Measurements from ENCODE around the gene SYDE1.

Gene SYDE1

GRCh38 chr19:15104411-15104810 lies 2.8 kb upstream of the SYDE1 start:
- Mint-ChIP-seq H3K27ac (no peak overlapping the region), H3K9me3 (peaks cover 26% of the 10 kb centered on the region), H3K4me3 (peak overlapping the region; percentile 62 to 77 (median 73)), H3K4me1 (peaks cover 10% of the 10 kb centered on the region), H3K36me3 (ENCODE audit: low read depth) (peaks cover 8% of the 10 kb centered on the region), H3K27me3 (ENCODE audit: low read depth) (peaks cover 10% of the 10 kb centered on the region)
- no peak for TF ChIP-seq CTCF (IDR thresholded peaks at IDR 0.05; ENCODE audit: unreplicated experiment in 3 of 3)

GRCh38 chr19:15105044-15105443 lies 2.2 kb upstream of the SYDE1 start:
- H3K9me3 Mint-ChIP-seq: peaks cover 26% of the 10 kb centered on the region
- H3K27ac Mint-ChIP-seq: no peak overlapping the region
- H3K27me3 Mint-ChIP-seq (ENCODE audit: low read depth): peaks cover 9% of the 10 kb centered on the region
- no peak for TF ChIP-seq CTCF (IDR thresholded peaks at IDR 0.05; ENCODE audit: unreplicated experiment in 3 of 3)
- H3K36me3 Mint-ChIP-seq (ENCODE audit: low read depth): peaks cover 8% of the 10 kb centered on the region
- peak overlapping the region; percentile 47 to 77 (median 73) for H3K4me3 Mint-ChIP-seq
- H3K4me1 Mint-ChIP-seq: peaks cover 10% of the 10 kb centered on the region

- no peak for TF ChIP-seq CTCF (IDR thresholded peaks at IDR 0.05; ENCODE audit: unreplicated experiment in 3 of 3)
- Mint-ChIP-seq H3K9me3 (peaks cover 18% of the 10 kb centered on the region), H3K36me3 (ENCODE audit: low read depth) (peaks cover 30% of the 10 kb centered on the region), H3K27me3 (ENCODE audit: low read depth) (peaks cover 3% of the 10 kb centered on the region), H3K4me1 (peaks cover 10% of the 10 kb centered on the region), H3K27ac (peak overlapping the region; percentile 73 to 85 (median 79)), H3K4me3 (peak overlapping the region; percentile 84 to 91 (median 87))
These were observed 1.1 kb downstream of the SYDE1 start for GRCh38 chr19:15108145-15108844.

- H3K27me3 Mint-ChIP-seq (ENCODE audit: low read depth): no peaks in the 10 kb centered on the region
- H3K36me3 Mint-ChIP-seq (ENCODE audit: low read depth): peaks cover 31% of the 10 kb centered on the region
- H3K9me3 Mint-ChIP-seq: peaks cover 12% of the 10 kb centered on the region
- no peak for TF ChIP-seq CTCF (IDR thresholded peaks at IDR 0.05; ENCODE audit: unreplicated experiment in 3 of 3)
- peak overlapping the region; percentile 84 to 91 (median 87) for H3K4me3 Mint-ChIP-seq
- peak overlapping the region; percentile 73 to 85 (median 79) for H3K27ac Mint-ChIP-seq
- peaks cover 10% of the 10 kb centered on the region for H3K4me1 Mint-ChIP-seq
These were observed 1.9 kb downstream of the SYDE1 start for GRCh38 chr19:15108845-15109767.

GRCh38 chr19:15109768-15110417 lies 2.7 kb downstream of the SYDE1 start:
- no peak for TF ChIP-seq CTCF (IDR thresholded peaks at IDR 0.05; ENCODE audit: unreplicated experiment in 3 of 3)
- Mint-ChIP-seq H3K4me3 (no peak overlapping the region), H3K9me3 (peaks cover 4% of the 10 kb centered on the region), H3K4me1 (peaks cover 10% of the 10 kb centered on the region), H3K27ac (no peak overlapping the region), H3K36me3 (ENCODE audit: low read depth) (peaks cover 34% of the 10 kb centered on the region), H3K27me3 (ENCODE audit: low read depth) (no peaks in the 10 kb centered on the region)
